CD4-positive, alpha-beta T cell treated with Interferon gamma for 1 hour (primary cell): Measurements from ENCODE around the gene MAST4.

ENCODE experiments used
- DNase-seq: peaks from one replicate; pipeline ENCODE4 v3.0.0-alpha.2; 2020

MAST4 gene

GRCh38 chr5:66702426-66702825, 106.2 kb downstream of the MAST4 start:
- DNase-seq, result no peak

- no peak for DNase-seq
Measured at GRCh38 chr5:66704790-66705425, 108.7 kb downstream of the MAST4 start.

GRCh38 chr5:66708368-66708767, 112.2 kb downstream of the MAST4 start:
- DNase-seq, result no peak

- DNase-seq, result no peak
Measured at GRCh38 chr5:66710557-66711088, 114.4 kb downstream of the MAST4 start.

- DNase-seq, result no peak
Measured at GRCh38 chr5:66713998-66714397, 117.8 kb downstream of the MAST4 start.

- no peak for DNase-seq
Measured at GRCh38 chr5:66717455-66718373, 121.5 kb downstream of the MAST4 start.

GRCh38 chr5:66718374-66719002, 122.3 kb downstream of the MAST4 start:
- no peak for DNase-seq

GRCh38 chr5:66720780-66721179, 124.6 kb downstream of the MAST4 start:
- DNase-seq, result no peak

GRCh38 chr5:66722686-66723085, 126.5 kb downstream of the MAST4 start:
- DNase-seq, result no peak

GRCh38 chr5:66724349-66725139, 128.4 kb downstream of the MAST4 start:
- DNase-seq, result no peak

GRCh38 chr5:66727630-66728029, 131.4 kb downstream of the MAST4 start:
- DNase-seq, result no peak

GRCh38 chr5:66728049-66728448, 131.9 kb downstream of the MAST4 start:
- DNase-seq, result no peak

- no peak for DNase-seq
Measured at GRCh38 chr5:66737096-66737495, 140.9 kb downstream of the MAST4 start.

- no peak for DNase-seq
Measured at GRCh38 chr5:66738136-66738535, 141.9 kb downstream of the MAST4 start.

- DNase-seq, result no peak
Measured at GRCh38 chr5:66739021-66739420, 142.8 kb downstream of the MAST4 start.

GRCh38 chr5:66739951-66740350, 143.8 kb downstream of the MAST4 start:
- no peak for DNase-seq

- DNase-seq, result no peak
Measured at GRCh38 chr5:66741394-66741793, 145.2 kb downstream of the MAST4 start.

- no peak for DNase-seq
Measured at GRCh38 chr5:66742083-66742895, 146.1 kb downstream of the MAST4 start.

- DNase-seq, result no peak
Measured at GRCh38 chr5:66742896-66743247, 146.7 kb downstream of the MAST4 start.

- DNase-seq, result no peak
Measured at GRCh38 chr5:66743344-66743743, 147.2 kb downstream of the MAST4 start.

- DNase-seq, result no peak
Measured at GRCh38 chr5:66744040-66744439, 147.8 kb downstream of the MAST4 start.

- DNase-seq, result no peak
Measured at GRCh38 chr5:66745297-66745696, 149.1 kb downstream of the MAST4 start.
